Calu3 (cell line): ENCODE measurements around the gene CXCR2. TPM values are rescaled to one million over a fixed set of nuclear protein-coding genes. Genes with fewer than 3 reads are reported as not detected.

ENCODE experiments used
- BruUV-seq: library from RNA; stranded (reverse); fragments of 400-500 nt; replicated peaks from 2 replicates; lab custom pipeline; 2021; lab: Mats Ljungman, UMichigan
- CTCF ChIA-PET: fragments of 300-600 bp; sonication (Branson Sonifier 250); formaldehyde crosslinking; loops from one replicate; lab custom pipeline; 2022; ENCODE audit warnings: antibody characterized with exemption; lab: Charles Lee
- DNase-seq: peaks from one replicate; pipeline ENCODE4 v3.0.0; 2022
- H3K27ac Mint-ChIP-seq: one replicate; pipeline ENCODE4 v1.8.0; 2022; ENCODE audit warnings: mixed read lengths; ENCODE audit not compliant: unreplicated experiment
- H3K27me3 Mint-ChIP-seq: one replicate; pipeline ENCODE4 v1.8.0; 2022; ENCODE audit warnings: mixed read lengths; ENCODE audit not compliant: unreplicated experiment
- H3K36me3 Mint-ChIP-seq: one replicate; pipeline ENCODE4 v1.8.0; 2022; ENCODE audit warnings: mild to moderate bottlenecking, moderate library complexity, mixed read lengths; ENCODE audit not compliant: insufficient read depth, unreplicated experiment
- H3K4me1 Mint-ChIP-seq: one replicate; pipeline ENCODE4 v1.8.0; 2022; ENCODE audit warnings: mild to moderate bottlenecking, low read depth, mixed read lengths; ENCODE audit not compliant: unreplicated experiment
- H3K4me3 Mint-ChIP-seq: one replicate; pipeline ENCODE4 v1.8.0; 2022; ENCODE audit warnings: mild to moderate bottlenecking, low read depth, moderate library complexity, mixed read lengths; ENCODE audit not compliant: unreplicated experiment
- H3K9me3 Mint-ChIP-seq: one replicate; pipeline ENCODE4 v1.8.0; 2022; ENCODE audit warnings: low read depth, mixed read lengths; ENCODE audit not compliant: unreplicated experiment
- intact Hi-C: fragments of 100-400 bp; cut with micrococcal nuclease; formaldehyde crosslinking; loops from one replicate; pipeline ENCODE4 v1.10.0; 2022; ENCODE audit not compliant: unreplicated experiment
- total RNA-seq: library from RNA; stranded (reverse); gene quantifications from 2 replicates; pipeline ENCODE4 v1.2.3, GENCODE V29; 2022
- TF ChIP-seq, protein P1 (sequence below): fragments of 200-600 bp; IDR thresholded peaks from one replicate; pipeline ENCODE4 v1.8.0; 2022; ENCODE audit warnings: antibody characterized with exemption; ENCODE audit not compliant: unreplicated experiment

CXCR2 gene
- total RNA-seq, 1 experiment from 2014 or later = not detected

DNA sequence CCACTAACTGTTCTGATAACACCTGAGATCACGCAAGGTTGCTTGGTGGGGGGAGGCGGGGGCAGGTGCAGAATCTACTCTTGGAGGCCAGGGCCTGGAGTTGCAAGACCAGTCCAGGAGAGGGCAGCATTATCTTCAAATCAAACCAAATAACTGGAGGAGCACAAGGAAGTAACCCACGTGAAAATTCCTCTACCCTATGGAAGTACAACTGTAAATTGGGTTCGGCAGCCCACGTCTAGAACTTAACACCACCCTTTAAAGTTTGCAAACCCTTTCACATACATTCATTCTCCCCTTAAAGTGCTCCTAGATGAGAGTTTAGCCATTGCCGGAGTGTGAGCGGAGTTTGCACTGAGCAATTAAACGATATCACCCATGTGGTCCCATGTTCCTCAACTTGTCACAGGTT lies 60.5 kb downstream of the CXCR2 start:
- peak; percentile 76 for DNase-seq
- BruUV-seq = no TSS peak
- CTCF ChIA-PET = no interaction called here
- TF ChIP-seq, protein P1, sequence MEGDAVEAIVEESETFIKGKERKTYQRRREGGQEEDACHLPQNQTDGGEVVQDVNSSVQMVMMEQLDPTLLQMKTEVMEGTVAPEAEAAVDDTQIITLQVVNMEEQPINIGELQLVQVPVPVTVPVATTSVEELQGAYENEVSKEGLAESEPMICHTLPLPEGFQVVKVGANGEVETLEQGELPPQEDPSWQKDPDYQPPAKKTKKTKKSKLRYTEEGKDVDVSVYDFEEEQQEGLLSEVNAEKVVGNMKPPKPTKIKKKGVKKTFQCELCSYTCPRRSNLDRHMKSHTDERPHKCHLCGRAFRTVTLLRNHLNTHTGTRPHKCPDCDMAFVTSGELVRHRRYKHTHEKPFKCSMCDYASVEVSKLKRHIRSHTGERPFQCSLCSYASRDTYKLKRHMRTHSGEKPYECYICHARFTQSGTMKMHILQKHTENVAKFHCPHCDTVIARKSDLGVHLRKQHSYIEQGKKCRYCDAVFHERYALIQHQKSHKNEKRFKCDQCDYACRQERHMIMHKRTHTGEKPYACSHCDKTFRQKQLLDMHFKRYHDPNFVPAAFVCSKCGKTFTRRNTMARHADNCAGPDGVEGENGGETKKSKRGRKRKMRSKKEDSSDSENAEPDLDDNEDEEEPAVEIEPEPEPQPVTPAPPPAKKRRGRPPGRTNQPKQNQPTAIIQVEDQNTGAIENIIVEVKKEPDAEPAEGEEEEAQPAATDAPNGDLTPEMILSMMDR = peak; percentile 85
- intact Hi-C loops = loop anchor here (1.0 to 10.0 kb wide), 4 partner anchors 45 to 208 kb away; partner anchors contain the start of genes CTDSP1 and GPBAR1
- peaks cover 24% of the 10 kb centered on the region for H3K27me3 Mint-ChIP-seq
- no peaks in the 10 kb centered on the region for H3K9me3 Mint-ChIP-seq
- H3K4me3 Mint-ChIP-seq = no peak overlapping the region
- H3K27ac Mint-ChIP-seq = peak overlapping the region; percentile 52
- no peaks in the 10 kb centered on the region for H3K36me3 Mint-ChIP-seq
- H3K4me1 Mint-ChIP-seq = peaks cover 16% of the 10 kb centered on the region

Other genes starting within 250 kb of the CXCR2 start
- gene TNS1, start 123.0 kb upstream of the CXCR2 start, total RNA-seq = 2.2 and 2.3 TPM in 2 replicates
- 0.21 and 2.6 TPM in 2 replicates for gene RUFY4, start 56.8 kb upstream of the CXCR2 start, total RNA-seq
- gene CXCR1, start 40.9 kb downstream of the CXCR2 start, total RNA-seq = not detected in 2 replicates
- 368 and 374 TPM in 2 replicates for gene ARPC2, start 91.2 kb downstream of the CXCR2 start, total RNA-seq
- 1.1 and 1.5 TPM in 2 replicates for gene GPBAR1, start 135.0 kb downstream of the CXCR2 start, total RNA-seq
- gene AAMP, start 144.1 kb downstream of the CXCR2 start, total RNA-seq = 102 and 117 TPM in 2 replicates
- gene PNKD, start 144.5 kb downstream of the CXCR2 start, total RNA-seq = 46.8 and 54.0 TPM in 2 replicates
- gene TMBIM1, start 166.5 kb downstream of the CXCR2 start, total RNA-seq = 229 and 289 TPM in 2 replicates
- gene CATIP, start 230.8 kb downstream of the CXCR2 start, total RNA-seq = 0.71 TPM in 1 of 2 replicates, not detected in the other